SW480 (cell line): ENCODE data around the gene FOXN3.

Experiments
- DNase-seq: peaks from one replicate; pipeline ENCODE4 v3.0.0-alpha.2; 2016; ENCODE audit warnings: low spot score

The FOXN3 gene

GRCh38 chr14:89430391-89431236 is 13.6 kb upstream of the FOXN3 start:
- DNase-seq, result no peak

GRCh38 chr14:89429199-89430181 is 12.5 kb upstream of the FOXN3 start:
- DNase-seq, result peak; percentile 54

- peak; percentile 42 for DNase-seq
These were observed 11.6 kb upstream of the FOXN3 start for GRCh38 chr14:89428546-89429198.

- no peak for DNase-seq
These were observed 11.1 kb upstream of the FOXN3 start for GRCh38 chr14:89428173-89428523.

- no peak for DNase-seq
These were observed 10.6 kb upstream of the FOXN3 start for GRCh38 chr14:89427426-89428172.

- peak; percentile 84 for DNase-seq
These were observed 8.9 kb upstream of the FOXN3 start for GRCh38 chr14:89425931-89426330.

GRCh38 chr14:89424241-89424640 is 7.2 kb upstream of the FOXN3 start:
- no peak for DNase-seq

- DNase-seq, result no peak
These were observed 5.9 kb upstream of the FOXN3 start for GRCh38 chr14:89422952-89423345.

- no peak for DNase-seq
These were observed 5.3 kb upstream of the FOXN3 start for GRCh38 chr14:89422181-89422951.

GRCh38 chr14:89420502-89420901 is 3.5 kb upstream of the FOXN3 start:
- DNase-seq, result no peak

GRCh38 chr14:89419973-89420482 is 3.0 kb upstream of the FOXN3 start:
- DNase-seq, result no peak

- DNase-seq, result no peak
These were observed 1.9 kb upstream of the FOXN3 start for GRCh38 chr14:89418976-89419375.

- DNase-seq, result no peak
These were observed 1.4 kb upstream of the FOXN3 start for GRCh38 chr14:89418452-89418851.

GRCh38 chr14:89417465-89418225 is 612 bp upstream of the FOXN3 start:
- peak; percentile 87 for DNase-seq

- peak; percentile 98 for DNase-seq
These were observed 734 bp downstream of the FOXN3 start for GRCh38 chr14:89416002-89416995.

GRCh38 chr14:89415159-89415558 is 1.9 kb downstream of the FOXN3 start:
- DNase-seq, result no peak

- DNase-seq, result no peak
These were observed 5.1 kb downstream of the FOXN3 start for GRCh38 chr14:89411976-89412375.

- no peak for DNase-seq
These were observed 7.1 kb downstream of the FOXN3 start for GRCh38 chr14:89409961-89410360.
